Osteoblast (primary cell): ENCODE results near the gene DND1. TPM values are rescaled to one million over a fixed set of nuclear protein-coding genes. Genes with fewer than 3 reads are reported as not detected.

ENCODE experiments used
- DNase-seq: peaks from one replicate; pipeline ENCODE4 v3.0.0; 2011; ENCODE audit warnings: low spot score, mixed read lengths; ENCODE audit not compliant: insufficient read length; ENCODE audit errors: missing footprints
- H2AFZ ChIP-seq: 2 replicates; pipeline ENCODE4 v1.6.0; 2011; ENCODE audit warnings: mild to moderate bottlenecking, low read length
- H3K27ac ChIP-seq: 2 replicates; pipeline ENCODE4 v1.5.1; 2011; ENCODE audit warnings: mild to moderate bottlenecking, low read depth, low read length, moderate library complexity
- H3K27me3 ChIP-seq: 2 replicates; pipeline ENCODE4 v1.6.0; 2012; ENCODE audit warnings: mild to moderate bottlenecking, control low read depth, inconsistent platforms, low read length, moderate library complexity; ENCODE audit not compliant: insufficient read depth
- H3K36me3 ChIP-seq: 2 replicates; pipeline ENCODE4 v1.5.1; 2011; ENCODE audit warnings: mild to moderate bottlenecking, low read length, control low read depth, moderate library complexity; ENCODE audit not compliant: insufficient read depth
- H3K4me1 ChIP-seq: 2 replicates; pipeline ENCODE4 v1.5.1; 2011; ENCODE audit warnings: mild to moderate bottlenecking, low read length, control low read depth, moderate library complexity; ENCODE audit not compliant: insufficient read depth
- H3K4me2 ChIP-seq: 2 replicates; pipeline ENCODE4 v1.6.0; 2011; ENCODE audit warnings: mild to moderate bottlenecking, low read length; ENCODE audit not compliant: insufficient read depth
- H3K4me3 ChIP-seq: fragments of 200-600 bp; sonication (generic); 3 replicates; pipeline ENCODE4 v1.5.1; 2012; ENCODE audit warnings: mild to moderate bottlenecking, low read length, inconsistent platforms; ENCODE audit not compliant: insufficient read depth
- H3K79me2 ChIP-seq: 2 replicates; pipeline ENCODE4 v1.6.0; 2012; ENCODE audit warnings: mild to moderate bottlenecking, low read length, control low read depth, inconsistent platforms; ENCODE audit not compliant: insufficient read depth
- H3K9me3 ChIP-seq: 2 replicates; pipeline ENCODE4 v1.5.1; 2011; ENCODE audit warnings: low read depth, low read length, control low read depth
- H4K20me1 ChIP-seq: 2 replicates; pipeline ENCODE4 v1.6.0; 2012; ENCODE audit warnings: mild to moderate bottlenecking, low read length, control low read depth; ENCODE audit not compliant: insufficient read depth
- CTCF ChIP-seq: IDR thresholded peaks from 2 replicates; pipeline ENCODE4 v1.5.1; 2011; ENCODE audit warnings: mild to moderate bottlenecking, low read depth, low read length, moderate library complexity; ENCODE audit errors: extremely low read depth
- total RNA-seq: library from RNA; depleted of rRNA; stranded (reverse); fragments of >200 nt; gene quantifications from 2 replicates; pipeline ENCODE4 v1.2.3, GENCODE V29; 2012

Gene DND1
- total RNA-seq, 1 donor = not detected

- Histone ChIP-seq H3K9me3 (no peaks in the 10 kb centered on the region), H3K36me3 (no peaks in the 10 kb centered on the region), H3K4me3 (peak within 1 kb of the TSS; percentile 72), H4K20me1 (no peaks in the 10 kb centered on the region), H3K4me2 (peak within 1 kb of the TSS; percentile 92), H3K27me3 (peaks cover 7% of the 10 kb centered on the region), H3K79me2 (no peaks in the 10 kb centered on the region), H2AFZ (peak within 1 kb of the TSS; percentile 97), H3K27ac (peak within 1 kb of the TSS; percentile 15), H3K4me1 (peaks cover 28% of the 10 kb centered on the region)
- DNase-seq = peak; percentile 78
- peak; percentile 2 for TF ChIP-seq CTCF
These were observed 40.3 kb downstream of the DND1 start, which contains the start of gene CD14 for GRCh38 chr5:140633021-140633471. CD14 (minus strand) TSS chr5:140633175; CDS start chr5:140633071, 104 bp downstream.

GRCh38 chr5:140632366-140633020 is 40.9 kb downstream of the DND1 start:
- no peak for TF ChIP-seq CTCF
- Histone ChIP-seq H3K27ac (peak overlapping the region; percentile 15), H3K9me3 (no peaks in the 10 kb centered on the region), H3K4me1 (peaks cover 28% of the 10 kb centered on the region), H3K4me2 (peak overlapping the region; percentile 92), H3K36me3 (no peaks in the 10 kb centered on the region), H3K79me2 (no peaks in the 10 kb centered on the region), H2AFZ (peak overlapping the region; percentile 97), H3K4me3 (peak overlapping the region; percentile 72), H4K20me1 (no peaks in the 10 kb centered on the region), H3K27me3 (peaks cover 7% of the 10 kb centered on the region)
- peak; percentile 85 for DNase-seq

- Histone ChIP-seq H3K4me3 (peak overlapping the region; percentile 72), H4K20me1 (no peaks in the 10 kb centered on the region), H3K4me1 (peaks cover 28% of the 10 kb centered on the region), H3K4me2 (peak overlapping the region; percentile 92), H3K36me3 (no peaks in the 10 kb centered on the region), H3K27ac (peak overlapping the region; percentile 15), H3K9me3 (no peaks in the 10 kb centered on the region), H3K27me3 (peaks cover 7% of the 10 kb centered on the region), H2AFZ (peak overlapping the region; percentile 97), H3K79me2 (no peaks in the 10 kb centered on the region)
- TF ChIP-seq CTCF = no peak
- DNase-seq = peak; percentile 45
These were observed 41.5 kb downstream of the DND1 start for GRCh38 chr5:140631831-140632365.

GRCh38 chr5:140631036-140631417 is 42.3 kb downstream of the DND1 start:
- H4K20me1 ChIP-seq = no peaks in the 10 kb centered on the region
- no peak overlapping the region for H2AFZ ChIP-seq

More at GRCh38 chr5:140631036-140631417, 42.3 kb downstream of the DND1 start:
- Histone ChIP-seq H3K9me3 (no peaks in the 10 kb centered on the region), H3K4me2 (no peak overlapping the region), H3K79me2 (no peaks in the 10 kb centered on the region), H3K36me3 (no peaks in the 10 kb centered on the region), H3K27ac (no peak overlapping the region), H3K4me3 (no peak overlapping the region), H3K4me1 (peaks cover 28% of the 10 kb centered on the region), H3K27me3 (peaks cover 7% of the 10 kb centered on the region)
- TF ChIP-seq CTCF = no peak
- DNase-seq = no peak
